ENCODE results near the gene GET4.
"Not testable (repeated sequence)": the region's sequence is repeated elsewhere in the genome, so short reads cannot be mapped to it uniquely, and the experiment has no call there.

Gene GET4

DNA sequence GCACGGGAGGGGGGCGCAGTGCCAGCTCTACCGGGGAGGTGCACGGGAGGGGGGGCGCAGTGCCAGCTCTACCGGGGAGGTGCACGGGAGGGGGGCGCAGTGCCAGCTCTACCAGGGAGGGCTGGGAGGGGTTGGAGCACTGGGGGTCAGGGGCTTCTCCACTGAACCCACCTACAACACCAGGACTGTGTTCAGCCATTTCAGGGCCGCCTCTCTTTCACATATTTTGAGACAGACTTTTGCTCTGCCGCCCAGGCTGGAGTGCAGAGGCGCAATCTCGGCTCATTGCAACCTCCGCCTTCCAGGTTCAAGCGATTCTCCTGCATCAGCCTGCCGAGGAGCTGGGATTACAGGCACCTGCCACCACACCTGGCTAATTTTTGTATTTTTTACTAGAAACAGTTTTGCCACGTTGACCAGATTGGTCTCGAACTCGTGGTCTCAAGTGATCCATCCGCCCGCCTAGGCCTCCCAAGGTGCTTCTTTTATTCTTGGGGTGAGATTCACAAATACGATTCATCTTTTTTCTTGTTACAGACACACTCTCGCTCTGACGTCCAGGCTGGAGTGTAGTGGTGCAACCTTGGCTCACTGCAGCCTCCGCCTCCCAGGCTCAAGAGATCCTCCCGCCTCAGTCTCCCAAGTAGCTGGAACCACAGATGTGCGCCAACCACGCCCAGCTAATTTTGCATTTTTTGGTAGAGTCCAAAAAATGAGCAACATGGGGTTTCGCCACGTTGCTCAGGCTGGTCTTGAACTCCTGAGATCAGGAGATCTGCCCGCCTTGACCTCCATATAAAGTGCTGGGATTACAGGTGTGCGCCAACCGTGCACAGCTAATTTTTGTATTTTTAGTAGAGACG is 41.1 kb downstream of the GET4 start:
- no peak for DNase-seq

DNA sequence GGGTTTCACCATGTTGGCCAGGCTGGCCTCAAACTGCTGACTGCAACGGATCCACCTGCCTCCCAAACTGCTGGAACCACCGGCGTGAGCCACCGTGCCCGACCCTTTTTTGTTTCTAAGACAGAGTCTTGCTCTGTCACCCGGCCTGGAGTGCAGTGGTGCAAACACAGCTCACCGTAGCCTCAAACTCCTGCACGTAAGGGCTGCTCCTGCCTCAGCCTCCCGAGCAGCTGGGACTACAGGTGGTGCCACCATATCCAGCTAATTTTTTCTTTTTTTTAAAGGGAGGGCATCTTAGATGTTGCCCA is 41.7 kb downstream of the GET4 start:
- DNase-seq = no peak

DNA sequence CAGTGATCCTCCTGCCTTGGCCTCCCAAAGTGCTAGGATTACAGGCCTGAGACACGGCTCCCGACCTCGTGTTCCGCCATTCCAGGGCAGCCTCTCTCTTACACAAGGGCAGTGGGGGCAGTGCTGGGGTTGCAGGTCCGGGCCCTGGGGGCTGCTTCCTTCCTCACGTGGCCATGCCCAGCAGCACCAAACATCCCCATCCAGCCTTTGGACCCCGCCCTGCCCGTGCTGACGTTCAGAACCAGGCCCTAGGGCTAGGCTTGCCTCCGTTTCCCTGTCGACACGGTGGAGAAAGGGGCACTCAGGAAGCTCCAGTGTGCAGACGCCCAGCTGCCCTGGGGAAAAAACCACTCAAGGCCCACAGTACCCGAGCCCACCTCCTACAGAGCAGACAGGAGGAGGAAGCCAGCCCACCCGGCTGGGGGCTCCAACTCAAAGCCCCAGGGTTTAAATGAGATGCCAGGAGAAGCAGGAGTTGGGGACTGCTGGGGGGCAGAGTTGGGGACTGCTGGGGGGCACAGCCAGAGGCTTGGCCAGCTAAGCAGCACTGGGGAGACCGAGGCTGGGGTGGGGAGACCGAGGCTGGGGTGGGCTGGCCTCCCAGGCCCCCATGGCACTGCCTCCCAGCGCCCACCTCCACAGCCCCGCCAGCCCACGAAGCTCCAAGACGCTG is 42.2 kb downstream of the GET4 start:
- no peak for DNase-seq

- DNase-seq = no peak
Observed at GRCh38 chr7:919114-919442, 42.7 kb downstream of the GET4 start.

DNA sequence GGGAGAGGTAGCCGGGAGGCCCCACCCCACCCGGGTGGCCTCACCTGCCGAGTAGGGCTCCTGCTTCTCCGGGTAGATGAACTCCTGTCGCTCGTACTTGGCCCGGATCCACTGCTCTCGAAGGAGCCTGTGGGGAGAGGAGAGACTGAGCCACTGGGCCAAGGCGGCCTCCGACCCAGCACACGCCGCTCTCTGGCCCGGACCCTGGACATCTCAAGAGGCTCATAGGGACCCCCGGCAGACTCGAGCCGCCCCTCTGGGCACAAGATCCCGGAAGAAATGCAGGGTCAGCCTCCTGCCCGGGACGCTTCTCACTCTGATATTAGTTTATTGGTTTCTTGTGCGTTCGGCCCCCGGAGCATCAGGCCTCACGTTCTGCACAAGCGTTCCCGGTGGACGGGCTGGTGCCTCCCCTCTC is 43.6 kb downstream of the GET4 start:
- no peak for DNase-seq

- no peak for DNase-seq
Observed at GRCh38 chr7:920351-921070, 44.2 kb downstream of the GET4 start.

- no peak for DNase-seq
Observed at GRCh38 chr7:921071-921461, 44.7 kb downstream of the GET4 start.

- DNase-seq = no peak
Observed at GRCh38 chr7:921581-922333, 45.4 kb downstream of the GET4 start.

GRCh38 chr7:922334-923107 is 46.2 kb downstream of the GET4 start:
- peak; percentile 43 for DNase-seq

- DNase-seq = peak; percentile 97
Observed at GRCh38 chr7:923108-924041, 47.0 kb downstream of the GET4 start.

- DNase-seq = not testable (repeated sequence)
Observed at GRCh38 chr7:924042-924441, 47.7 kb downstream of the GET4 start.

DNA sequence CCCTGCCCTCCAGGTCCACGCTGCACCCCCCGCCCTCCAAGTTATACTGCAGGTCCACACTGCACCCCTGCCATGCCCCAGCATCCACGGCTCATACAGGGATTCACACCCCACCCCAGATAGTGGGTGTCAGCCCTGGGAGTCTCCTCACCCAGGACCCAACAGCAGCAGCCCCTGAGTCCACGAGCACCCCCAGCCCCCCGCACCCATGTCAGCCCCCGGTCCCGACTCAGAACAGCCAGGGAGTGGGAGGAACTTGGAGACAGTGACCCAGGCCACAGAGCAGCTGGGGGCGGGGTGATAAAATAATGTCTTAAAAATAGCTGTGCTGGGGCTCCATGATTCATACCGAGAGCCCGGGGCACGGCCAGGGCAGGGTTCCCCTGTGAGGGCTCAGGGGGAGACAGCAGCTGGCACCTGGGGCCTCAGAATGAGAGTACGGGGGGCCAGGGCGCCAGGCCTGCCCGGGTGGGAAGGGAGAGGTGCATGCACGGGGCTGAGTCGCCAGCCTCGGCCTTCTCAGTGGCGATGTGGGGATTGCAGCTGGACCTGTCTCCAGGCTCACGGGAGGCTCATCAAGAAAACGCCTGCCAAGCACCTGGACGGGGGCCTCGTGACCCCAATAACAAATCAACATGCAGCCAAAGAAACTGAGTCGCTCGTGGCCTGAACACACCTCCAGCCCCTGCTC is 48.3 kb downstream of the GET4 start:
- peak; percentile 76 for DNase-seq

DNA sequence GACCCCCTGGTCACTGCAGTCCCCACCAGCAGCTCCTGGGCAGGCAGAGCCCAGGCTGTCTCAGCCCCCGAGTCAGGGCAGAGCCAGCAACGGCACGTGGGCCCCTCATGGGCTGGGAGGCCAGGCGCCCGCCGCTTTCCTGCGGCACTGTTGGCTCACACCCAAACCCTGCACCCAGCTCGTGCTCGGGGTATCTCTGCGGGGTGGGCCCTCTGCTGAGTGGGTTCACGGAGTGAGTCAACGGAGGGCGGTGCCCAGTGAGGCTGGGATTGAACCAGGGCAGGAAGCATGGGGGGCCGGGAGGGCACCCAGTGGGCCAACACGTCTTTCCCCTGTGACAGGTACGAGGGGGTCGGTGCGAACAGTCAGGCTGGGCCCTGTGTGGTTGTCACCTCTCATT is 49.2 kb downstream of the GET4 start:
- DNase-seq = no peak

- DNase-seq = no peak
Observed at GRCh38 chr7:926061-927030, 50.0 kb downstream of the GET4 start.

- DNase-seq = no peak
Observed at GRCh38 chr7:927031-927671, 50.8 kb downstream of the GET4 start.

DNA sequence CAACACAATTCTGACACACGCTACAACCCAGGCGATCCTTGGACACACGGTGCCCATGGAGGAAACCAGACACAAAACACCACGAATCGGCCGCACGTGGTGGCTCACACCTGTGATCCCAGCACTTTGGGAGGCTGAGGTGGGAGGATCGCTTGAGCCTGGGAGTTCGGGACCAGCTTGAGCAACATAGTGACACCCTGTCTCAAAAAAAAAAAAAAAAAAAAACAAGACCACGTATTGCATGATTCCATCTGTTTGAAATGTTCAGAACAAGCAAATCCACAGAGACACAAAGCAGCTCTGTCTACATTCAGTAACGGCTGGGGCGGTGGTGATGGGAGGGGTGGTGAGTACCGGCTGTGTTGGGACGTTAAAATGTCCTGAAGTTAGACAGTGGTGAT is 53.0 kb downstream of the GET4 start:
- no peak for DNase-seq

DNA sequence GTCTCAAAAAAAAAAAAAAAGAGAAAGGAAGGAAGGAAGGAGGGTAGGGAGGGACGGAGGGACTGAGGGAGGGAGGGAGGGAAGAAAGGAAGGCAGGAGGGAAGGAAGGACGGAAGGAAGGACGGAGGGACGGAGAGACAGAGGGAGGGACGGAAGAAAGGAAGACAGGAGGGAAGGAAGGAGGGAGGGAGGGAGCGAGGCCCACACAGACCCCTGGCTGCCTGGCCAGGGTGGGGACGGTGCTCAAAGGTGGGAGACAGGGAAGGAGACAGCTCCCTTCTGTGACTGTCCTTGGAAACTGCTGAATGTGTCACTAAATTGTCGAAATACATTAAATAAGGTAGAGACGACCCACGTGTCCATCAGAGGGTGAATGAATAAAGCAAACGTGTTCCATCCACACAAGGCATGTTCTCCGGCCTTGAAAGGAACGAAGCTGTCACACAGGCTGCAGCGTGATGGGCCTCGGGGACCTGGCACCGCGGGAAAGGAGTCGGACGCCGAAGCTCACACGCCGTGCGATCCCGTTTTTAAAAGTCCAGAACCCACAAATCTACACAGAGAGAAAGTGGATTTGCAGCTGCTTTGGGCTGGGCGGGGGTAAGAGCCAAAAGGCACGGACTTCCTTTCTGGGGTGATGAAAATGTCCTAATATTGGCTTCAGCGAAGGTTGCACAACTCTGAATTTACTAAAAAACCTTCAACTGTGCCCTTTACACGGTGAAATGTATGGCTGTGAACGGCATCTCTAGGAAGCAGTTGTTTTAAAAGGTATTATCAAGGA is 54.8 kb downstream of the GET4 start:
- DNase-seq = no peak

Measured in activated CD4-positive, alpha-beta T cell treated with anti-CD3 and anti-CD28 coated beads, Interleukin-2, amount 50 U/mL, for 16 hours (primary cell).